Activated effector memory CD4-positive, alpha-beta T cell treated with anti-CD3 and anti-CD28 coated beads, Interleukin-2, amount 50 U/mL, for 16 hours (primary cell): ENCODE data around the gene FNDC1.
"Not testable (repeated sequence)": the region's sequence is repeated elsewhere in the genome, so short reads cannot be mapped to it uniquely, and the experiment has no call there.

Experiments used
- DNase-seq: peaks from one replicate; pipeline ENCODE4 v3.0.0-alpha.2; 2020

The FNDC1 gene

DNA sequence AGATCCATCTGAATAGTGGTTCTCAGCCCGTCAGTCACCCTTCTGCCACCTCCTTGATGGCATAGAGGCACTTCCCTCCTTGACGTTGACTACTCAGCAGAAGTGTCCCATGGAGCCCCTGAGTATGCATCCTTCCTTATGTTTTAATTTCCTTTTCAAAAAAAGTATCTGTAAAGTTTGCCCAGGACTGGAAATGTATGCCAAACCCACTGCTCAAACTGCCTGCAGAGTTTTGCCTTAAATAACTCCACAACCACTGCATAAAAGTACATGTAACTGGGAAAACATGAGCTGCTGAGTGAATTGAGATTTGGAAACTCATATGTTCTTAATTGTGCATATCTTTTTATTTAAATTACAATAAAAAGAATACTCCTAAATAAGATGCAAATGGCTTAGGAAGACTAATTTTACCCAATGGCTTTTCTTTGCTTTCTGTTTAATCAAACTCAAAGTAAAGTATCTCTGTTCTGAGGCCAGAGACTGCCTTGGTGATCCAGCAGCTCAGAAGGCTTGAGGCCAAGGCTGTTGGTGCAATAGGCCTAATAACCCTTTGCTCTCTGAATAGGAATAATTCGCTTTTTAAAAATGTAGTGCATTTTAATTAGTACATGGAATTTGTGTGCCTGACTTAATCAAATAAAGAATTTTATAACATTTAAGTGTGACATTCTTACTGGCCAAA is 90.4 kb downstream of the FNDC1 start:
- no peak for DNase-seq

DNA sequence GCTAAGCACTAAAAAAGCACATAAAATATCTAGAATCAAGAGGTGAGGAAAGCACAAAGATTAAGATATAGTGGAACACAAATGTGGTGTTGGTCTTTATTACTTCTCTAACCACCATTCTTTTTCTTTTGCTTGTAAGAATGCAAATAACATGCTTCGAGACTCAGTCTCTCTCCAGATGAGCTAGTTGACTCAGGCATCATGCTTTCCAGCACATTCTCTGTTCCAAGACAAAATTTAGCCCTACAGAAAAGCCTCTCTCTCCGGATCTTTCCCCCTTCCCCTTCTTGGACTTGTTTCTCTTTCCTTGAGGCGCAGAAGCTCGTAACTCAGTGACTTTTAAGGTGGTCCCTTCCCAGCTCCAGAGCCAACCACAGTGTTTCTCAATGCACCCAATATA is 91.0 kb downstream of the FNDC1 start:
- DNase-seq: no peak

DNA sequence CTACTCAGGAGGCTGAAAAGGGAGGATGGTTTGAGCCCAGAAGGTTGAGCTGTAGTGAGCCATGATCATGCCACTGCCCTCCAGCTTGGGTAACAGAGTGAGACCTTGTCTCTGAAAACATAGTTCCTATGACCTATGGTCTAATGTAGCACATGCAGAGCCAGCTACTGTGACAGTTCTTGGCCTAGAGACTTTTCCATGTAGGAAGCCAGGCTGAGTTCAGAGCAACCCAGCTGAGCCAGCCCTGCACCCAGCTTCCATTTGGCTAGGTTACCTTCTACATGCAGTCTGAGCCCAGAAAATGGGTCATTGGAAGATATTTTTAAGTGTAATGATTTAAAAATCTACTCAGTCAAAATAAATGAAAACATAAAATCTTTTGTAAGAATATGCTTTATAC is 92.8 kb downstream of the FNDC1 start:
- no peak for DNase-seq

DNA sequence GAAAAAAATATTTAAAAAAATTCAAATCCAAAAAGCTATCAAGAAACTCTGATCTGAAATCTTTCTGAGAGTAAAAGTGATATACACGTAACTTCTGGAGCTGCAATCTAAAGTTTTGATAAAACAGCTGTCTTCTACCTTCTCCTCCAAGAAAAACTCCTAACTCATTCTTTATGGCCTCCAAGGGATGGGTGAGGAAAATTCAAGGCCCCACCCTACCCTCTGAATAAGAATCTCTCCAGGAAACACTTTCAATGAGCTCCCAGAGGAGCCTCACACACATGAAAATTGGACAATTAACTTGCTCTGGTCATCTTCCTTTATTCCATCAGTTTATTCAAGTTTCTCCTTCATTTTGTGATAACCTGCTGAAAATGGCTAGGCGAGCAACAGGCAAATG is 93.4 kb downstream of the FNDC1 start:
- no peak for DNase-seq

DNA sequence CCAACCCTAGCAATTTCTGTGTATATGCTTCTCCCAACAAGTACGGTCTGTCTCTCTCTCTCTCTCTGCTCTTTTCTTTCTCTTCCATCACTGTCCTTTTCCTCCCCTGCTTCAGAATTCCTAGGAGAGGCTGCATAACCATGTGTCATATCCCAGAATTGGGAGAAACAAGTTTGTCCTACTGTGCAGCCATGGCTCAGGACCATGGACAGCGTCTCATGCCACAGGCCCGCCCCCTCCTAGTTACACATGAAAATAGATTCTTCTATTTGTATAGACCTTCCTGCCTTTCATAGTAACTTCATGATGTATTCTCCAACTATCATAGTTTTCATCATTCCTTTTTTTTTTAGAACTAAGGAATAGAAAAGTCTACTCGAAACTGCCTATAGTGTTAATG is 98.0 kb downstream of the FNDC1 start:
- no peak for DNase-seq

DNA sequence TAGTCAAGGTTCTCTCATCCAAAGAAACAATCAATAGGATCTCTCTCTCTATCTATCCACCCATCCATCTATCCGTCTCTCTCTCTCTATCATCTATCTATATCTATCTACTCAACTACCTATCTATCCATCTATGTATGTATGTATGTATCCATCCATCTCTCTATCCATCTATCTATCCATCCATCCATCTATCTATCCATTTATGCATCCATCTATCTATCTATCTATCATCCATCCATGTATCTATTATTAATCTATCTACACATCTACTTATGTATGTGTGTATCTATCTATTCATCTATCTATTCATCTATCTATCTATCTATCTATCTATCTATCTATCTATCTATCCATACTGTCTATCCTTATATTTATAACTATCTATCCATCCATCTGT is 99.3 kb downstream of the FNDC1 start:
- DNase-seq: no peak

DNA sequence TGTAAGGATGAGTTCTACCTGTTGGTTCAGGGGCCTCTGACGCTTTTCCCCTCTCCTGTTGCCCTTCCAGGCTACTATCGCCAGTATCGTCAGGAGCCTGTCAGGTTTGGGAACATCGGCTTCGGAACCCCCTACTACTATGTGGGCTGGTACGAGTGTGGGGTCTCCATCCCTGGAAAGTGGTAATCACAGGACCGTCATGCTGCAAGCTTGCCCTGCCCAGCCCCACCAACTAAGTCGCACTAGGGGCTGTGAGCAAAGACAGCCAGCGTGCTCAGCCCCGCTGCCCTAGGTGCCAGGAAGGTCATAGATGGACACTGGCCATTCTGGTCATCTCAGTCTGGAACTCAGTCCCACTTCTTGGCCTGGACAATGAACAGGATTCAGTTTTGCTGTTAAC is 102.1 kb downstream of the FNDC1 start:
- no peak for DNase-seq

DNA sequence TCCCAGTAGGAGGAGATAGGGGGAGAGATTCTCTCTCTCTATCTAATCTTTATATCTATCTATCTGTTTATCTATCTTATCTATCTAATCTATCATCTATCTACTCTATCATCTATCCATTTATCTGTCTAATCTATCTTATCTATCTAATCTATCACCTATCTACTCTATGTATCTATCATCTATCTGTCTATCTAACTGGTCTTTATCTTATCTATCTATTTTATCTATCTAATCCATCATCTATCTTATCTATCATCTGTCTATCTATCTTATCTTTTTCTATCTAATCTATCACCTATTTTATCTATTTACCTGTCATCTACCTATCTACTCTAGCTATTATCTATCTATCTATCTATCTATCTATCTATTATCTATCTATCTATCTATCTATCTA is 109.4 kb downstream of the FNDC1 start:
- no peak for DNase-seq

DNA sequence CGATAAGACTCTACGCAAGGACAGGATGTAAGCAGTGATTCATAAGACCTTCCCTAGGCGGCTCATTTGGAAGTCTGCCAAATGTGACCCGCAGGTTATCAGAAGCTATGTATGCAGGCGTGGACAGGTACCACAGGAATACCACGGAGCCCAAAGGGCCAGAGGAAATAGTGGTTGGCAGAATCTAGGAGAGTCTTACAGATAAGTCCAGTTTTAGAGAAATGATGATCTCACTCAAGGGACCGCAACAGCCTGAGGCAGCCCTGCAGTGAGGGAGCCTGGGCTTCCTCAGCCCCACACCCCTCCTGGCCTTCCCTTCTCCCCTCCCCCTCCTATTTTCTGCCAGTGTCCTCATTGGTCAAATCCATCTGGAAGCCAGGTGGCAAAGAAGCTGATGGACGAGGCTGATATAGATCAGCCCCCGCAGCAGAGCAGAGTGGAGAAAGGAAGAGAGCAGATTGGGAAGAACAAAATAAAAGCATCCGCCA is 110.6 kb downstream of the FNDC1 start:
- DNase-seq: no peak

DNA sequence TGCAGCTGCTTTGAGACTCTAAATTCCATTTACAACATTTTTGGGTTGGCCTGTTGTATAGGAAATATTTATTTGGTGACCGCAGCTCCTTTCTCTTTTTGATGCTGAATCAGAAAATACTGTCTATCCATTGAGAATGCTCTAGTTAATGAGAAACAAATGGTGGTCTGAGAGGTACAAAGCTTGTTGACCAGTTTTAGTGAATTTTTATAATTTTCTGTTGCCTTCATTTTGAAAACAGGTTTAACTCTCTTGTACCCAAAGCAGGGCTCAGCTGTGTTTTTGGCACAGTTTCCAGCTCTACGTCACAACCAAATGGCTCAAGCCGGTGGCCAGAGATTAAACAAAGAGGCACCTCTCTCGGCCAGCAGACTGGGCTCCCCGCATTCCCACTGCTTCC is 113.2 kb downstream of the FNDC1 start:
- DNase-seq: no peak

DNA sequence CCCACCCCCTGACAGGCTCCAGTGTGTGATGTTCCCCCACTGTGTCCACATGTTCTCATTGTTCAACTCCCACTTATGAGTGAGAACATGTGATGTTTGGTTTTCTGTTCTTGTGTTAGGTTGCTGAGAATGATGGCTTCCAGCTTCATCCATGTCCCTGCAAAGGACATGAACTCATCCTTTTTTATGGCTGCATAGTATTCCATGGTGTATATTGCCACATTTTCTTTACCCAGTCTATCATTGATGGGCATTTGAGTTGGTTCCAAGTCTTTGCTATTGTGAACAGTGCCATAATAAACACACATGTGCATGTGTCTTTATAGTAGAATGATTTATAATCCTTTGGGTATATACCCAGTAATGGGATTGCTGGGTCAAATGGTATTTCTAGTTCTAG is 115.5 kb downstream of the FNDC1 start:
- DNase-seq: not testable (repeated sequence)

DNA sequence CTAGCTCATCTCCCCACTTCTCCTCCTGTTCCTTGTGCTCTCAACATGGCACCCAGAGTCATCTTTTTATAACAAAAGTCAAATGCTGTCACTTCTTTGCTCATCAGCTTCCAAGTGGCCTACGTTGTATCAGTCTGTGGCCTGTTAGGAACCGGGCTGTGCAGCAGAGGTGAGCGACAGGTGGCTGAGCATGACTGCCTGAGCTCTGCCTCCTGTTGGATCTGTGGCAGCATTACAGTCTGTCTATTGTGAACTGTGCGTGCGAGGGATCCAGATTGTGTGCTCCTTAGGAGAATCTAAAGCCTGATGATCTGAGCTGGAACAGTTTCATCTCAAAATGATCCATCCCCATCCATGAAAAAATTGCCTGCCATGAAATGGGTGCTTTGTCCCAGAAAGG is 129.6 kb downstream of the FNDC1 start:
- no peak for DNase-seq

DNA sequence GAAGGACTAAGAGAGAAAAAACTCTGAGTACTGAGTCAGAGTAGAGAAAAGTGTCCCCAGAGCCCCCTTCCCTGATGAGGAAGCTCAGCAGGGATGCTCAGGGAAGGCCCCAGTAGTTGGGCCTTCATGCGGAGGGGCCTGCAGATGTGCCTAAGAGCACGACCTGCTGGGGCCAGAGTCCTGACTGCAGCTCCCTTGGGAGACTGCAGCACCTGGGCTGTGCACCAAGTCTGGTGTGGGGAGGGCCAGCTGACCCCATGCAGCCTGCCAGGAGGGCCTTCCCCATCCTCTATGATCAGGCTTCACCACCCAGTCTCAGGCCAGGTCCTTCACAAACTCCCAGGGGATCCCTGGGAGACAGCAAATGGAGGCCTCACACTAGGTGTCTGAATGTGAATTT is 130.4 kb downstream of the FNDC1 start:
- no peak for DNase-seq

DNA sequence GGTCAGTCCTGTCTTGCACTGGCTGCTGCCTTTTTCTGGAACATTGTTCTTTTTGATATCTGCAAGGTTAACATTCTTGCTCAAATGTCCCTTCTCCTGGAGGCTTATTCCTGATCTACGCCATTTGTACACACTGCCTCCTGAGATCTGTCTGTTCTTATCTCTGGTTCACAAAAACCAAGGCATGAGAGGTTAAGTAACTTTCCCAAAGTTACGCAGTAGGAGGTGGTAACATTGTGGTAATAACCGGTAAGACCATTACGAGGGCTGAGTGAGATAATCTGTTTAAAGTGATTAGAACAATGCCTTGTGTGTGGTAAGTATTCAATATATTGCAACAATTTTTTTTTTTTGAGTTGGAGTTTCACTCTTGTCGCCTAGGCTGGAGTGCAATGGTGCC is 132.1 kb downstream of the FNDC1 start:
- DNase-seq: no peak

DNA sequence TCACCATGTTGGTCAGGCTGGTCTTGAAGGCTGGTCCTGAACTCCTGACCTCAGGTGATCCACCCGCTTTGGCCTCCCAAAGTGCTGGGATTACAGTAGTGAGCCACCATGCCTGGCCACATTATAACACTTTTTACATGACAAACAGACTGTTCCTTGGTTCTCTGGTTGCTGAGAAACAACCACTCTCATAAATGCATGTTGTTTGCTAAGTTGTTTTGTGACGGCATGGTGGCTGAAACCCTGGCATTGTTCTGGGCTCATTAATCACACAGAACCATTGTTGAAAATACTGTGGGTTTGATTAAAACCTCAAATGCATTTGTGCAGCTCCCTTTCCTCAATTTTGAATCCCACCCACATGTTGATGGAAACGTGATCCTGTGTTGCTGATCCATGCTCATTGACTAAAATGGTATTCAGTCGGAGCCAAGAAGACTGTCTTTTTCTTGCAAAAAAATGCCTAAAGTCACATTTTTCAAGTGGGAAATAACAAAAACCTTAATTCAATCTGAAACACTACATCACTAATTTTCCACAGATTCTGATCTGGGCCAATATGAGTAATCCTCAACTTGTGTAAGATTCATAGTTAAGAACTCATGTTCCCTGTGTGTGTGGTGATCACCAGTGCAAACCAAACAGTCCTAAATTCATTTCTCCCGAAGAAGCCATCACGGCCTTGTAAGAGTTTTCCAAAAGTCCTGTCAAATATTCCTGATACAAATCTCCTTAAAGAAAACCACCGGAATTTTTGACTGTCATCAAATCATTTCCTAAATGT is 132.8 kb downstream of the FNDC1 start:
- DNase-seq: no peak

DNA sequence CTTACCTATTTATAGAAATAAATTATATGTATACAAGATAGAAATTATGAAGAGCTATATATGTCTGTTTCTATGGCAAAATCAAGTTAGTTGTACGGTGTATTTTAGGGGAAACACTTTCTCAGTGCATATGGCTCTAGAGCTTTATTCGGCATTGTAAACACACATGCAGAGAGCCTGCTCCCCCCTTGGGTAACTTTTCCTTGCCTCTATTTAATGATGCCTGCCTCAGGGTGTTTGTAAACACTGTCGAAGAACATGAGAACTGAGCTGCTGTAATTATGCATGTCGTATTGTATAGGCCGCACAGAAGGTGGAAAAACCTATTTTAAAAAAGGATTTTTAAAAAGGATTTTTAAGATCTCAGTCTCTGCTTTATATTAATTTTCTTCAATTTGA is 133.4 kb downstream of the FNDC1 start:
- DNase-seq: no peak

DNA sequence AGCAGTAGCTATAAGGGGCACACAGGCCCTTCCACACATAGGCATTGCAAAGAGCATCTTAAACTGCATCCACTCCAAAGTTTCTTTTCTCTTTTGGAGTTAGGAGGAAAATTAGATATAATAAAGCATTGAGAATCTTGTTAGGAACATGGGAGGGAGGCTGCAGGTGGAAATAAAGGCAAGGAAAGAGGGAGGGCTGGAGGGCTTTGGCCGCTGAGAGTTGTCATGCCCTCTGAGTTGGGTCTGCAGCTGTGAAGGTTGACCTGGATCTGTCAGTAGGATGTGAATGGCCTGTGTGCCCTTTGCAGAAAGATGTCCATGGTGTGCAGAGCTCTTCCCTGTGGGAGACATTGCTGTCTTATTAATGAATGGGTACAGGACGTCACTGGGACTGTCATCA is 134.0 kb downstream of the FNDC1 start:
- no peak for DNase-seq

DNA sequence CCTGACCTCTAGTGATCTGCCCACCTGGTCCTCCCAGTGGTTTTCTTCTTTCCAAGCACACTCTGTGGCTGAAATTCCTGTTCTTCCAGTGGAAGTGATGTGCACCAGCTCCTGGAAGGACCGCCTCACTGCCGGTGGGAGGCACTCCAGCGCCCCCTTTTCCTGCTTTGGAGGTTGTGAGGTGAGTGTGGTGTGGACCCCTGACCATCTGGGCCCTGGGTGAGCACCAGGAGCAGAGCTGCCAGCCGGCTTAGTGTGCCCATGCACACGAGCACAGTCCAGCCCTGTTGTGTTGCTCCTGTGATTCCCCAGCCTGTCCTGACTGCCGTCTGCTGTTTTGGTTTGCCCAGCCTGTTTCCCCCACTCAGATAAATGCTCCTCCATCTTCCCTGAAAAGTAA is 134.6 kb downstream of the FNDC1 start:
- DNase-seq: no peak

DNA sequence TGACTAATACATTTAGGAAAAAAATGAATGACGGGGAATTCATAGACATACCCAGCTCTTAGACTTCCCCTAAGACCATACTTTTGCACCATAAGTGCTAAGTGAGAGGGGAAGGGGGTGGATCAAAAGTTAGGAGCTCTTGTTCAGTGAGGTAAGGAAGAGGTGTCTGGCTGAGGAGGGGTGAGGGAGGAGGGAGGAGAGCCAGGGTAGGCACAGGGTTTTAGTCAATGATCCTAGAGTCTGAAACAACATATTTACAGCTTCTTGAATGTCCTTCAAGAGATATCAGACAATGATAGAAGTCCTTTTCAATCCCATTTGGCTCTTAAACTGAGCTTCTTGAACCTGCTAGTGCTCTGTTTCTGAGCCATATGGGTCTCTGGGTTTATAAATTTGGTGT is 135.4 kb downstream of the FNDC1 start:
- DNase-seq: no peak

DNA sequence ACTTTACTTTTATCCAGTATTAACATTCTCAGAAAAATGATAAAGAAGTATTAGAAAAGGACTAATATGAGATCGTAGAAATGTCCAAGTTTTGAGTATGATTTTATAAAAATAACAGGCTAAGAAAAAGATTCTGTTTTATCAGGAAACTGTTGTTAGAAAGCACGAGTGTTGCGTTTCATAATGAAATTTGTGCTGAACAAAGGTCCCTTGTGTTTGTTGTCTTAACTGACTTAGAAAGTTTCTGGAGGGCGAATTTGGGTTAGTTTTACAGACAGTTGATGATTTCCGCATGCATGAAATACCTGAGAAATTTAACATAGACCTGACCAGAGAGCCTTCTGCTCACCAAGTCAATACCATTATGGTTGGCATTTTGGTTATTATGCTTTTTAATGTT is 136.0 kb downstream of the FNDC1 start:
- DNase-seq: no peak

DNA sequence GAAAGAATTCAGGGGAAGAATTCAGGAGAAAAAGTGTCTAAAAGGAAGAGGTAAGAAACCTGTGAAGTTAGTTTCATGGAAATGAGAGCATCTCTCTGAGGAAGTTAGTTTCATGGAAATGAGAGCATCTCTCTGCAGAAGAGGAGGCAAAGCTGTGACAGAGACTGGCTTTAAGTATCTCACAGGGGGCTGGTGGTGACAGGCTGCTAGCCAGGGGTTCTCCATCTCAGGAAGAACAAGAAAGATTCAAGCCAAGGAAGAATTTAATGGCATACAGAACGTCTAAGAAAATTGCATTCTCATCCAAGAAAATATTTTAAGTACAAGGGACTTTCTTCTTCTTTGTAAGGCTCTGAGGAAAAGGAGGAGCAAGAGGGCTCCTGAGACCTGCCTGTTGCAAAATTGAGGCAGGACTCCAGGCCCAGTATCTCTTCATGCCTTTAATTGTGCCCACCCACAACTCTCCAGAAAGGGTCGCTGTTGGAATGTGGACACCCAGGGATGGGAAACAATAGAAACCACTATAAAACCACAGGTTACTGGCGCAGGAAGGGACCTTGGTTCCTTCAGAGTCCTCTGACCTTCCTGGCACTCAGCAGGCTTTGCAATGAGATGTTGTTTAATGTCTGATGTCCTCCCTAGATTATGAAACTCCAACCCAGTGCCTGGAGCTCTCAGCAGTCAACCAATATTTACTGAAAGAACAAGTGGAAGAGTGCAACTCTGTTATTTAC is 136.8 kb downstream of the FNDC1 start:
- DNase-seq: no peak

DNA sequence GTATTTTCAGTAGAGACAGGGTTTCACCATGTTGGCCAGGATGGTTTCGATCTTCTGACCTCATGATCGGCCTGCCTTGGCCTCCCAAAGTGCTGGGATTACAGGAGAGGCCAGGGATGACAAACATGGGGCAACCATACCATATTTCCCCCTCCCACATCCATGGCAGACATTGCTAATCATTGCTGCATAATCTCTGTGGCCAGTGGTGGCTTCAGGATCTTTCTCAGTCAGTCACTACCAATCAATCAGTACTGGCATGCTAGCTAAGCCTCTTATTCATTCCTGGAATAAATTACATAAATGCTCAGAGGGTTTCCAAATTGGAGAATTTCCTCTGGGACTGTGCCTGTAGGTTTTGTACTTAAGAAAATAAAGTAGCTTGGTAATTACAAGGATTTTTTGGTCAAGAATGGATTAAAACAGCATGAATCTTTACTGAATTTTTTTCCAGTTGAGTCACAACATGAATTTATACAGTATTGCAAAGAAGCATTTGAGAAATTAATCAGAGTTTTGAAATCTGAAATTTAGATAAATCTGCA is 138.1 kb downstream of the FNDC1 start:
- DNase-seq: no peak

DNA sequence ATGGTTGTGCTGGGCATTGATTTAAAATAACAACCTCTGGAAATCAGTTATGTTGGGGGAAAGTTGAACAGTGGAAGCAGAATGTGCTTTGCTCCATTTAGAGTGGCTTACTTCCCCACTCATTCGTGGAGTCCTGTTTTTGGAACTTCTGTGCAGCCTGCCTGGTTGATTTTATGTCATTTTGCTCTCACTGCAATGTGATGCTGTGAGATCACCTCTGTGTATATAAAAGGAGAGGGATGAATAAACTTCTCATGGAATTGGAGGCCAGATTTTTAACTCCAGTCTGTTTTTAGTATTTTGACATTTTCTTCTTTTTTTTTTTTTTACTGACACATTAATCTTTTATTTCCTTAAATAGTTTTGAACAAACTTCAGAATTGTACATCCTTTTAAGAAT is 139.0 kb downstream of the FNDC1 start:
- no peak for DNase-seq

DNA sequence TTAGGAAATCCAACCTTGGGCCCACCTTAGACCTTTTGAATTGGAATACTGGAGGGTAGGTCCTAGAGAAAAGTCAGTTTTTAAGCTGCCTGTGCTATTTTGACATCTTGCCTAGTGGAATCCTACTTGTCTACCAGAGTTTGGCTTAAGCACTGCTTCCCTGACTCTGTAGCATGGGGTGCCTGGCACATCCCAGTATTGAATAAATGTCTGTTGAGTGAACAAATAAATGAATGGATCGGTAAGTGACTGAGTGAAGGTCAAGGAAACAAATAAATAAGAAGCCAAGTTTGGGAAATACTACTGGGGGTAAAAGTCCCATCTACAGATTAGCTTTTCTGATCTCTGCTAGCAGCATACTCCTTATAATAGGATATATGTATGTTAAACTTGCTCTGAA is 140.5 kb downstream of the FNDC1 start:
- DNase-seq: no peak
